GM20431 (cell line): ENCODE results near the gene STK10.

Experiments used
- in situ Hi-C: fragments of 300-500 bp; cut with MseI, MboI; formaldehyde crosslinking; loops from one replicate; pipeline ENCODE4 v1.15.0; 2020; ENCODE audit warnings: low sequenced_read_pairs; ENCODE audit not compliant: unreplicated experiment

STK10 gene

GRCh38 chr5:172071309-172071875, 116.6 kb downstream of the STK10 start:
- in situ Hi-C loops, result no loop called here

- in situ Hi-C loops, result no loop called here
These were observed 122.5 kb downstream of the STK10 start for GRCh38 chr5:172065431-172066065.

GRCh38 chr5:172064766-172065165, 123.3 kb downstream of the STK10 start:
- in situ Hi-C loops, result no loop called here

GRCh38 chr5:172064358-172064757, 123.7 kb downstream of the STK10 start:
- in situ Hi-C loops, result no loop called here

GRCh38 chr5:172063463-172064235, 124.4 kb downstream of the STK10 start:
- in situ Hi-C loops, result no loop called here

GRCh38 chr5:172059661-172060100, 128.3 kb downstream of the STK10 start:
- in situ Hi-C loops, result no loop called here

GRCh38 chr5:172058088-172058487, 129.9 kb downstream of the STK10 start:
- in situ Hi-C loops, result no loop called here

GRCh38 chr5:172055996-172056395, 132.0 kb downstream of the STK10 start:
- in situ Hi-C loops, result no loop called here

- in situ Hi-C loops, result no loop called here
These were observed 132.6 kb downstream of the STK10 start for GRCh38 chr5:172055421-172055820.

- in situ Hi-C loops, result no loop called here
These were observed 133.3 kb downstream of the STK10 start for GRCh38 chr5:172054611-172055153.

- in situ Hi-C loops, result no loop called here
These were observed 135.4 kb downstream of the STK10 start for GRCh38 chr5:172052450-172053236.

- in situ Hi-C loops, result no loop called here
These were observed 136.2 kb downstream of the STK10 start for GRCh38 chr5:172051643-172052339.

GRCh38 chr5:172050080-172050479, 137.9 kb downstream of the STK10 start:
- in situ Hi-C loops, result no loop called here

- in situ Hi-C loops, result loop anchor here (10.0 to 25.0 kb wide), 2 partner anchors 145 to 637 kb away; partner anchors contain the start of gene FGF18
These were observed 138.7 kb downstream of the STK10 start for GRCh38 chr5:172049226-172049796.

- in situ Hi-C loops, result loop anchor here (10.0 to 25.0 kb wide), 2 partner anchors 144 to 636 kb away; partner anchors contain the start of gene FGF18
These were observed 139.4 kb downstream of the STK10 start for GRCh38 chr5:172048539-172049101.

GRCh38 chr5:172048170-172048422, 139.9 kb downstream of the STK10 start:
- in situ Hi-C loops, result loop anchor here (10.0 to 25.0 kb wide), 2 partner anchors 143 to 636 kb away; partner anchors contain the start of gene FGF18

GRCh38 chr5:172046593-172046992, 141.4 kb downstream of the STK10 start:
- in situ Hi-C loops, result loop anchor here (10.0 to 25.0 kb wide), 2 partner anchors 142 to 634 kb away; partner anchors contain the start of gene FGF18

- in situ Hi-C loops, result loop anchor here (10.0 to 25.0 kb wide), 2 partner anchors 140 to 633 kb away; partner anchors contain the start of gene FGF18
These were observed 142.8 kb downstream of the STK10 start for GRCh38 chr5:172045315-172045632.
